HCT116 (cell line): ENCODE data around the gene HRC. TPM values are rescaled to one million over a fixed set of nuclear protein-coding genes. Genes with fewer than 3 reads are reported as not detected.

ENCODE experiments used
- ATAC-seq: fragments of 200-7000 bp; cut with Tn5 transposase; 2 replicates; pipeline ENCODE4 v1.9.1; 2020; ENCODE audit warnings: mild to moderate bottlenecking, moderate library complexity
- BruUV-seq: library from RNA; stranded (reverse); fragments of 400-500 nt; replicated peaks from 2 replicates; lab custom pipeline; 2021; lab: Mats Ljungman, UMichigan
- CTCF ChIA-PET: fragments of 300-600 bp; sonication (Branson Sonifier 250); formaldehyde crosslinking; loops from one replicate; lab custom pipeline; 2021; ENCODE audit warnings: antibody characterized with exemption; lab: Charles Lee
- POLR2A ChIA-PET: fragments of 300-600, 350-600 bp; sonication (Branson Sonifier 250); formaldehyde crosslinking; loops from one replicate; lab custom pipeline; 2021; ENCODE audit warnings: antibody characterized with exemption; lab: Charles Lee
- RAD21 ChIA-PET, 2 experiments: fragments of 300-600 bp; sonication (Branson Sonifier 250); formaldehyde crosslinking; loops; one replicate each; lab custom pipeline; 2023; ENCODE audit warnings: low total read pairs in 2 of 2; ENCODE audit not compliant: uncharacterized antibody in 2 of 2, unreplicated experiment in 2 of 2, low non-redundant PET in 1 of 2; lab: Charles Lee
- DNase-seq: peaks from one replicate; pipeline ENCODE4 v3.0.0-alpha.2; 2010; ENCODE audit warnings: low read depth, low spot score
- H2AFZ ChIP-seq: fragments of 200-600 bp; shearing (Covaris generic), sonication (generic); 2 replicates; pipeline ENCODE4 v1.6.1; 2017; ENCODE audit warnings: low read depth, mixed run types, mixed read lengths, antibody characterized with exemption, low read length; ENCODE audit not compliant: poor library complexity, severe bottlenecking
- H3K27ac ChIP-seq: 2 replicates; pipeline ENCODE4 v1.5.1; 2012; ENCODE audit warnings: low read depth, low read length
- H3K27me3 ChIP-seq: fragments of 200-600 bp; sonication (generic); 2 replicates; pipeline ENCODE4 v1.6.1; 2016; ENCODE audit warnings: mixed run types, low read length, mixed read lengths; ENCODE audit not compliant: insufficient read depth
- H3K36me3 ChIP-seq, 2 experiments: fragments of 200-500 bp in 1 of 2; fragments of 200-600 bp in 1 of 2; sonication (Bioruptor generic) in 1 of 2; sonication (generic) in 1 of 2; 2 replicates each; pipeline versions ENCODE4 v1.5.1 to v1.6.1; 2014 to 2016; ENCODE audit warnings: low read length in 2 of 2, inconsistent platforms in 1 of 2, mixed read lengths in 1 of 2, mixed run types in 1 of 2; ENCODE audit not compliant: insufficient read depth in 2 of 2, control insufficient read depth in 1 of 2
- H3K4me1 ChIP-seq, 2 experiments: fragments of 200-600 bp in 1 of 2; sonication (generic) in 1 of 2; 2 replicates each; pipeline versions ENCODE4 v1.5.1 to v1.6.1; 2012 to 2017; ENCODE audit warnings: low read length in 2 of 2, inconsistent platforms in 1 of 2, mild to moderate bottlenecking in 1 of 2, mixed read lengths in 1 of 2, mixed run types in 1 of 2, moderate library complexity in 1 of 2; ENCODE audit not compliant: insufficient read depth in 2 of 2, control insufficient read depth in 1 of 2
- H3K4me2 ChIP-seq: fragments of 200-600 bp; sonication (generic); 2 replicates; pipeline ENCODE4 v1.6.1; 2017; ENCODE audit warnings: mixed run types, low read length, mixed read lengths
- H3K4me3 ChIP-seq, 2 experiments: fragments of 200-600 bp in 1 of 2; sonication (generic) in 1 of 2; replicated peaks in 1 of 2; 2 replicates each; pipeline ENCODE4 v1.5.1; 2011 to 2016; ENCODE audit warnings: low read length in 2 of 2, control low read depth in 1 of 2, low read depth in 1 of 2, mild to moderate bottlenecking in 1 of 2, mixed read lengths in 1 of 2, mixed run types in 1 of 2
- H3K79me2 ChIP-seq: fragments of 200-600 bp; sonication (generic); 2 replicates; pipeline ENCODE4 v1.6.1; 2017; ENCODE audit warnings: mild to moderate bottlenecking, mixed run types, low read length, moderate library complexity, mixed read lengths; ENCODE audit not compliant: insufficient read depth
- H3K9ac ChIP-seq: fragments of 200-600 bp; sonication (generic); 2 replicates; pipeline ENCODE4 v1.6.1; 2016; ENCODE audit warnings: low read length, mixed read lengths
- H3K9me2 ChIP-seq: fragments of 200-600 bp; sonication (generic), shearing (Covaris generic); 2 replicates; pipeline ENCODE4 v1.6.1; 2017; ENCODE audit warnings: mixed run types, mild to moderate bottlenecking, moderate library complexity; ENCODE audit not compliant: insufficient read depth
- H3K9me3 ChIP-seq, 2 experiments: fragments of 200-500 bp in 1 of 2; fragments of 200-600 bp in 1 of 2; sonication (Bioruptor generic) in 1 of 2; sonication (generic) in 1 of 2; 2 replicates each; pipeline ENCODE4 v1.6.1; 2014 to 2017; ENCODE audit warnings: low read length in 2 of 2, mixed read lengths in 2 of 2, inconsistent platforms in 1 of 2, low read depth in 1 of 2, mild to moderate bottlenecking in 1 of 2, mixed run types in 1 of 2, moderate library complexity in 1 of 2; ENCODE audit not compliant: control insufficient read depth in 1 of 2, insufficient read depth in 1 of 2
- H4K20me1 ChIP-seq: fragments of 200-600 bp; sonication (generic), shearing (Covaris generic); 2 replicates; pipeline ENCODE4 v1.6.1; 2017; ENCODE audit warnings: mixed run types, mild to moderate bottlenecking, moderate library complexity; ENCODE audit not compliant: insufficient read depth
- ATF3 ChIP-seq: IDR thresholded peaks from 2 replicates; pipeline ENCODE4 v1.6.1; 2012
- CTCF ChIP-seq, 3 experiments: fragments of 200-600 bp in 1 of 3; sonication (generic) in 1 of 3; IDR thresholded peaks in 2 of 3; conservative IDR thresholded peaks in 1 of 3; 2 replicates each; pipeline ENCODE4 v1.5.1; 2012 to 2017; ENCODE audit warnings: low read depth in 2 of 3, low read length in 2 of 3, antibody characterized with exemption in 1 of 3, borderline replicate concordance in 1 of 3, control low read depth in 1 of 3, mild to moderate bottlenecking in 1 of 3, mixed read lengths in 1 of 3, mixed run types in 1 of 3, moderate library complexity in 1 of 3; ENCODE audit not compliant: insufficient read depth in 1 of 3
- EGR1 ChIP-seq: IDR thresholded peaks from 2 replicates; pipeline ENCODE4 v1.6.1; 2012; ENCODE audit warnings: low read depth
- EZH2 ChIP-seq: fragments of 200-600 bp; sonication (generic); IDR thresholded peaks from 2 replicates; pipeline ENCODE4 v1.6.1; 2017; ENCODE audit warnings: antibody characterized with exemption, mixed run types
- EZH2phosphoT487 ChIP-seq: fragments of 200-600 bp; IDR thresholded peaks from 2 replicates; pipeline ENCODE4 v1.6.1; 2018; ENCODE audit warnings: antibody characterized with exemption, borderline replicate concordance
- POLR2AphosphoS5 ChIP-seq: IDR thresholded peaks from 2 replicates; pipeline ENCODE4 v1.6.1; 2011; ENCODE audit warnings: mild to moderate bottlenecking, low read depth, low read length, moderate library complexity
- REST ChIP-seq: IDR thresholded peaks from 2 replicates; pipeline ENCODE4 v1.6.1; 2012; ENCODE audit warnings: low read depth
- ZNF274 ChIP-seq: fragments of 200-500 bp; sonication (Bioruptor generic); IDR thresholded peaks from 2 replicates; pipeline ENCODE4 v1.6.1; 2014; ENCODE audit warnings: mild to moderate bottlenecking, low read depth, low read length, inconsistent platforms
- intact Hi-C: fragments of 100-400 bp; cut with micrococcal nuclease; formaldehyde crosslinking; loops from 2 replicates; pipeline ENCODE4 v1.10.0; 2022
- total RNA-seq: library from RNA; stranded (reverse); gene quantifications from one replicate; pipeline ENCODE4 v1.2.1, GENCODE V29; 2021; ENCODE audit not compliant: unreplicated experiment

HRC gene
- total RNA-seq, 1 experiment from 2014 or later: not detected

GRCh38 chr19:49193822-49194394 is 38.7 kb upstream of the HRC start:
- TF ChIP-seq CTCF (IDR thresholded peaks at IDR 0.05 in 2 of 3, conservative IDR thresholded peaks at IDR 0.05 in 1 of 3; ENCODE audit: borderline replicate concordance in 1 of 3, insufficient read depth in 1 of 3, low read depth in 2 of 3, low read length in 2 of 3): no peak
- no peak for TF ChIP-seq POLR2AphosphoS5
- TF ChIP-seq EGR1: no peak
- TF ChIP-seq EZH2phosphoT487: no peak
- TF ChIP-seq ATF3: no peak
- no peak overlapping the region for H3K4me2 ChIP-seq
- intact Hi-C loops: no loop called here
- H2AFZ ChIP-seq: no peak overlapping the region
- no peaks in the 10 kb centered on the region for H4K20me1 ChIP-seq
- ChIA-PET POLR2A (no interaction called here), RAD21 (no interaction called here), CTCF (interaction anchor here (0.8 kb wide), 1 partner anchor 30 kb away, joined by 3 read pairs; no protein-coding TSS in a partner anchor)
- DNase-seq: no peak
- H3K27me3 ChIP-seq: no peaks in the 10 kb centered on the region
- H3K27ac ChIP-seq: no peak overlapping the region
- H3K4me3 ChIP-seq: no peak overlapping the region
- peaks cover 5 to 21% of the 10 kb centered on the region in 2 experiments for H3K36me3 ChIP-seq
- peaks cover 0 to 3% of the 10 kb centered on the region in 2 experiments; a peak in 1 of 4 replicates for H3K4me1 ChIP-seq
- no peak overlapping the region for H3K9ac ChIP-seq
- no peak for ATAC-seq
- H3K79me2 ChIP-seq: no peaks in the 10 kb centered on the region
- H3K9me3 ChIP-seq: peaks cover 0 to 3% of the 10 kb centered on the region in 2 experiments; a peak in 1 of 4 replicates
- no peaks in the 10 kb centered on the region for H3K9me2 ChIP-seq
- no TSS peak for BruUV-seq

- Histone ChIP-seq H3K9me2 (no peaks in the 10 kb centered on the region), H3K27ac (no peak overlapping the region), H2AFZ (no peak overlapping the region), H3K9me3 (peaks cover 0 to 3% of the 10 kb centered on the region in 2 experiments; a peak in 1 of 4 replicates), H3K79me2 (no peaks in the 10 kb centered on the region), H4K20me1 (no peaks in the 10 kb centered on the region), H3K27me3 (no peaks in the 10 kb centered on the region), H3K4me1 (no peaks in the 10 kb centered on the region), H3K4me2 (no peak overlapping the region), H3K36me3 (peaks cover 5 to 21% of the 10 kb centered on the region in 2 experiments; a peak in 3 of 4 replicates), H3K4me3 (no peak overlapping the region), H3K9ac (no peak overlapping the region)
- intact Hi-C loops: no loop called here
- BruUV-seq: no TSS peak
- ChIA-PET CTCF (no interaction called here), POLR2A (no interaction called here), RAD21 (no interaction called here)
- ATAC-seq (no peak), DNase-seq (no peak)
- TF ChIP-seq EZH2 (no peak), REST (no peak), ZNF274 (no peak)
These were observed 35.6 kb upstream of the HRC start for GRCh38 chr19:49190781-49191180.
